Aorta (tissue), 5 donors: ENCODE measurements around the gene C10orf95. TPM values are rescaled to one million over a fixed set of nuclear protein-coding genes. Genes with fewer than 3 reads are reported as not detected.

Experiments used
- ATAC-seq: fragments of 200-7000 bp; cut with Tn5 transposase; one replicate; pipeline ENCODE4 v1.9.1; 2022; ENCODE audit warnings: moderate library complexity; ENCODE audit not compliant: low FRiP score
- DNase-seq, 2 donors: peaks; one replicate each; pipeline ENCODE4 v3.0.0-alpha.2; 2020
- H3K27ac ChIP-seq, 2 donors: one replicate each; pipeline ENCODE4 v1.5.1; 2013; ENCODE audit warnings: low read length in 2 of 2, mild to moderate bottlenecking in 2 of 2, moderate library complexity in 2 of 2, control low read depth in 1 of 2, inconsistent platforms in 1 of 2, low read depth in 1 of 2
- H3K27me3 ChIP-seq, 2 donors: one replicate each; pipeline ENCODE4 v1.6.1; 2013; ENCODE audit warnings: control low read depth in 1 of 2, low read length in 1 of 2, mild to moderate bottlenecking in 1 of 2, moderate library complexity in 1 of 2; ENCODE audit not compliant: insufficient read depth in 2 of 2, control insufficient read depth in 1 of 2
- H3K36me3 ChIP-seq, 2 donors: one replicate each; pipeline ENCODE4 v1.6.1; 2013; ENCODE audit warnings: control low read depth in 1 of 2, low read length in 1 of 2, mild to moderate bottlenecking in 1 of 2; ENCODE audit not compliant: insufficient read depth in 2 of 2, control insufficient read depth in 1 of 2
- H3K4me1 ChIP-seq, 2 donors: one replicate each; pipeline ENCODE4 v1.6.1; 2013; ENCODE audit warnings: low read length in 2 of 2, control low read depth in 1 of 2, mild to moderate bottlenecking in 1 of 2, moderate library complexity in 1 of 2; ENCODE audit not compliant: insufficient read depth in 2 of 2, control insufficient read depth in 1 of 2
- H3K4me3 ChIP-seq, 2 donors: one replicate each; pipeline ENCODE4 v1.5.1; 2013; ENCODE audit warnings: low read length in 2 of 2, control low read depth in 1 of 2, mild to moderate bottlenecking in 1 of 2
- H3K9me3 ChIP-seq: one replicate; pipeline ENCODE4 v1.6.1; 2013; ENCODE audit warnings: mild to moderate bottlenecking, low read length; ENCODE audit not compliant: control insufficient read depth
- WGBS, 2 donors: extraction: QIAGEN DNeasy Blood & Tissue Kit; methylation state at CpG; one replicate each; pipeline ENCODE4 v1.1.7; 2013; 5-methylcytosine and 5-hydroxymethylcytosine counted together
- intact Hi-C, 2 donors: fragments of 100-400 bp; cut with DNase I; formaldehyde crosslinking; loops; one replicate each; pipeline versions ENCODE4 v1.14.2 to v1.15.0; 2022
- polyA plus RNA-seq, 2 donors: library from polyadenylated mRNA; stranded (reverse); fragments of 200-250 nt; gene quantifications; one replicate each; pipeline ENCODE4 v1.2.3, GENCODE V29; 2013
- total RNA-seq, 2 donors: library from RNA; stranded (reverse); fragmentation: NEBNext Ultra II Directional; extraction: Animal tissue kit (Norgen Biotek cat#: 25700); gene quantifications; one replicate each; pipeline ENCODE4 v1.2.1, GENCODE V29; 2021
- donor health status: healthy with polysubstance abuse.
- donor health status: Bipolar disorder and iron deficiency.
- donor health status: DM: no; HTN: no; CAD: no.
- donor health status: DM: no; HTN: no; CAD: no.
- donor health status: DM: yes; HTN: yes; CAD: no.

C10orf95 gene
- total and polyA plus RNA-seq, 4 donors: 0.36 TPM; not detected in 3

- no peak for ATAC-seq
These were observed 1.3 kb downstream of the C10orf95 start for GRCh38 chr10:102450124-102450373.

GRCh38 chr10:102449321-102450123, 1.8 kb downstream of the C10orf95 start:
- H3K4me3 ChIP-seq: peak overlapping the region; percentile 81 to 94
- peak; percentile 62 for ATAC-seq
- no peaks in the 10 kb centered on the region for H3K4me1 ChIP-seq
- 12 to 14% methylated on average over 30 of the region's 30 CpGs for WGBS, 2 donors
- H3K9me3 ChIP-seq: no peaks in the 10 kb centered on the region
- H3K36me3 ChIP-seq: no peaks in the 10 kb centered on the region
- no peak overlapping the region for H3K27ac ChIP-seq
- peak in 1 of 2 donors; percentile 79 for DNase-seq
- intact Hi-C loops: no loop called here
- H3K27me3 ChIP-seq: no peaks in the 10 kb centered on the region

More at GRCh38 chr10:102450124-102450373, 1.3 kb downstream of the C10orf95 start:
- intact Hi-C loops: no loop called here
- WGBS, 2 donors: 0% methylated on average over 11 of the region's 11 CpGs
- no peak for DNase-seq
- Histone ChIP-seq H3K4me3 (peak overlapping the region; percentile 81 to 94), H3K9me3 (no peaks in the 10 kb centered on the region), H3K4me1 (no peaks in the 10 kb centered on the region), H3K36me3 (no peaks in the 10 kb centered on the region), H3K27ac (peak overlapping the region in 1 of 2 donors; percentile 35), H3K27me3 (no peaks in the 10 kb centered on the region)

GRCh38 chr10:102444851-102445250, 6.5 kb downstream of the C10orf95 start:
- no peak overlapping the region for H3K4me3 ChIP-seq
- no peaks in the 10 kb centered on the region for H3K36me3 ChIP-seq
- H3K4me1 ChIP-seq: no peaks in the 10 kb centered on the region
- H3K9me3 ChIP-seq: no peaks in the 10 kb centered on the region
- ATAC-seq: no peak
- 79 to 86% methylated on average over 2 of the region's 2 CpGs for WGBS, 2 donors
- H3K27me3 ChIP-seq: no peaks in the 10 kb centered on the region
- no peak overlapping the region for H3K27ac ChIP-seq
- intact Hi-C loops: no loop called here
- DNase-seq: no peak

GRCh38 chr10:102438374-102438773, 13.0 kb downstream of the C10orf95 start:
- DNase-seq (no peak), ATAC-seq (no peak)
- H3K36me3 ChIP-seq: no peaks in the 10 kb centered on the region
- no peaks in the 10 kb centered on the region for H3K4me1 ChIP-seq
- intact Hi-C loops: no loop called here
- H3K4me3 ChIP-seq: no peak overlapping the region
- no peak overlapping the region for H3K27ac ChIP-seq
- no peaks in the 10 kb centered on the region for H3K27me3 ChIP-seq
- no peaks in the 10 kb centered on the region for H3K9me3 ChIP-seq
- 85 to 93% methylated on average over 1 of the region's 1 CpG for WGBS, 2 donors

- H3K4me1 ChIP-seq: no peaks in the 10 kb centered on the region
These were observed 13.8 kb downstream of the C10orf95 start for GRCh38 chr10:102437515-102437914.

GRCh38 chr10:102436312-102436711, 15.0 kb downstream of the C10orf95 start:
- ATAC-seq (no peak), DNase-seq (no peak)
- no peak overlapping the region for H3K4me3 ChIP-seq
- H3K4me1 ChIP-seq: peaks cover 0 to 4% of the 10 kb centered on the region in 2 donors
- H3K36me3 ChIP-seq: no peaks in the 10 kb centered on the region
- H3K27ac ChIP-seq: no peak overlapping the region
- 34 to 41% methylated on average over 6 of the region's 6 CpGs for WGBS, 2 donors
- no peaks in the 10 kb centered on the region for H3K9me3 ChIP-seq
- no peaks in the 10 kb centered on the region for H3K27me3 ChIP-seq
- intact Hi-C loops: no loop called here

More at GRCh38 chr10:102437515-102437914, 13.8 kb downstream of the C10orf95 start:
- Histone ChIP-seq H3K9me3 (no peaks in the 10 kb centered on the region), H3K4me3 (no peak overlapping the region), H3K36me3 (no peaks in the 10 kb centered on the region), H3K27ac (no peak overlapping the region), H3K27me3 (no peaks in the 10 kb centered on the region)
- DNase-seq (no peak), ATAC-seq (no peak)
- intact Hi-C loops: no loop called here
- 92 to 95% methylated on average over 3 of the region's 3 CpGs for WGBS, 2 donors

- Histone ChIP-seq H3K27ac (no peak overlapping the region), H3K9me3 (no peaks in the 10 kb centered on the region), H3K36me3 (no peaks in the 10 kb centered on the region), H3K27me3 (no peaks in the 10 kb centered on the region), H3K4me1 (peaks cover 0 to 4% of the 10 kb centered on the region in 2 donors), H3K4me3 (no peak overlapping the region)
- 3 to 4% methylated on average over 14 of the region's 14 CpGs for WGBS, 2 donors
- intact Hi-C loops: no loop called here
- ATAC-seq (no peak), DNase-seq (no peak)
These were observed 15.7 kb downstream of the C10orf95 start for GRCh38 chr10:102435529-102436233.

GRCh38 chr10:102435133-102435497, 16.2 kb downstream of the C10orf95 start:
- Histone ChIP-seq H3K9me3 (no peaks in the 10 kb centered on the region), H3K4me3 (no peak overlapping the region), H3K36me3 (no peaks in the 10 kb centered on the region), H3K4me1 (peaks cover 0 to 4% of the 10 kb centered on the region in 2 donors), H3K27me3 (no peaks in the 10 kb centered on the region), H3K27ac (no peak overlapping the region)
- ATAC-seq: no peak
- DNase-seq: no peak
- WGBS, 2 donors: 27 to 42% methylated on average over 5 of the region's 5 CpGs
- intact Hi-C loops: no loop called here
